ENCODE results near the gene PNMA1. TPM values are rescaled to one million over a fixed set of nuclear protein-coding genes. Genes with fewer than 3 reads are reported as not detected.

Gene PNMA1
- total RNA-seq, 1 experiment from 2014 or later: 24.6 TPM

- TF ChIP-seq REST (IDR thresholded peaks at IDR 0.05; ENCODE audit: low read depth) (no peak), RAD21 (IDR thresholded peaks at IDR 0.05; ENCODE audit: low read depth) (no peak), POLR2AphosphoS5 (IDR thresholded peaks at IDR 0.05; ENCODE audit: low read depth, low read length) (no peak)
Measured at GRCh38 chr14:73695997-73696396, 18.2 kb downstream of the PNMA1 start (continued).

GRCh38 chr14:73695082-73695481 lies 19.1 kb downstream of the PNMA1 start:
- intact Hi-C loops (cut with micrococcal nuclease): no loop called here
- no TSS peak for BruUV-seq (replicated peaks)
- no peaks in the 10 kb centered on the region for H3K27me3 ChIP-seq (ENCODE audit: insufficient read depth, low read length)
- RAD21 ChIA-PET (ENCODE audit: low non-redundant PET in 1 of 2, low total read pairs in 2 of 2, uncharacterized antibody in 2 of 2, unreplicated experiment in 2 of 2): no interaction called here
- no peak for TF ChIP-seq YY1 (IDR thresholded peaks at IDR 0.05; ENCODE audit: extremely low read depth, insufficient replicate concordance, low read depth, low read length)
- TF ChIP-seq CTCF (IDR thresholded peaks at IDR 0.05 in 2 of 3, conservative IDR thresholded peaks at IDR 0.05 in 1 of 3; ENCODE audit: borderline replicate concordance in 1 of 3, insufficient read depth in 1 of 3, low read depth in 2 of 3, low read length in 2 of 3): no peak
- TF ChIP-seq SP1 (IDR thresholded peaks at IDR 0.05; ENCODE audit: low read depth): no peak
- no peak for TF ChIP-seq TCF7L2 (IDR thresholded peaks at IDR 0.05; ENCODE audit: borderline replicate concordance, extremely low read depth, insufficient read depth, insufficient read length)
- TF ChIP-seq ZFX (IDR thresholded peaks at IDR 0.05): no peak
- TF ChIP-seq POLR2A (IDR thresholded peaks at IDR 0.05; ENCODE audit: borderline replicate concordance, extremely low read depth, insufficient read depth, insufficient read length): no peak
- TF ChIP-seq ELF1 (IDR thresholded peaks at IDR 0.05; ENCODE audit: borderline replicate concordance, low read depth): no peak
- TF ChIP-seq MAX (IDR thresholded peaks at IDR 0.05): no peak
- no peak for TF ChIP-seq FOSL1 (IDR thresholded peaks at IDR 0.05; ENCODE audit: low read depth)
- no peak for TF ChIP-seq CEBPB (IDR thresholded peaks at IDR 0.05; ENCODE audit: low read depth)
- no peak for TF ChIP-seq ZNF274 (IDR thresholded peaks at IDR 0.05; ENCODE audit: low read depth, low read length)
- no peak for TF ChIP-seq ATF3 (IDR thresholded peaks at IDR 0.05)
- TF ChIP-seq CBX3 (IDR thresholded peaks at IDR 0.05; ENCODE audit: low read depth): no peak
- no peak for TF ChIP-seq RAD21 (IDR thresholded peaks at IDR 0.05; ENCODE audit: low read depth)
- no peak for TF ChIP-seq EZH2phosphoT487 (IDR thresholded peaks at IDR 0.05; ENCODE audit: borderline replicate concordance)
- TF ChIP-seq JUND (IDR thresholded peaks at IDR 0.05): no peak
- no peak for TF ChIP-seq POLR2AphosphoS5 (IDR thresholded peaks at IDR 0.05; ENCODE audit: low read depth, low read length)
- TF ChIP-seq EGR1 (IDR thresholded peaks at IDR 0.05; ENCODE audit: low read depth): no peak
- H3K9me2 ChIP-seq (ENCODE audit: insufficient read depth): no peaks in the 10 kb centered on the region
- no peaks in the 10 kb centered on the region for H3K79me2 ChIP-seq (ENCODE audit: insufficient read depth, low read length)
- no peak overlapping the region for H3K4me3 ChIP-seq (replicated peaks in 1 of 2; ENCODE audit: low read depth in 1 of 2, low read length in 2 of 2)
- H3K36me3 ChIP-seq (ENCODE audit: control insufficient read depth in 1 of 2, insufficient read depth in 2 of 2, low read length in 2 of 2): no peaks in the 10 kb centered on the region
- no peak overlapping the region for H3K27ac ChIP-seq (ENCODE audit: low read depth, low read length)
- H2AFZ ChIP-seq (ENCODE audit: low read depth, low read length, poor library complexity, severe bottlenecking): no peak overlapping the region
- no peak overlapping the region for H3K4me2 ChIP-seq (ENCODE audit: low read length)
- no peak overlapping the region for H3K9ac ChIP-seq (ENCODE audit: low read length)
- no peaks in the 10 kb centered on the region for H3K9me3 ChIP-seq (ENCODE audit: control insufficient read depth in 1 of 2, insufficient read depth in 1 of 2, low read depth in 1 of 2, low read length in 2 of 2)
- DNase-seq (ENCODE audit: low read depth, low spot score) (no peak), ATAC-seq (no peak)
- peaks cover 0 to 6% of the 10 kb centered on the region in 2 experiments; a peak in 1 of 4 replicates for H3K4me1 ChIP-seq (ENCODE audit: control insufficient read depth in 1 of 2, insufficient read depth in 2 of 2, low read length in 2 of 2)
- POLR2A ChIA-PET: no interaction called here
- no peaks in the 10 kb centered on the region for H4K20me1 ChIP-seq (ENCODE audit: insufficient read depth)
- CTCF ChIA-PET: no interaction called here

Data from HCT116 (cell line).